ENCODE measurements around the gene SGCA.
A peak's percentile ranks its signal among the peaks of the same experiment; 100 is the strongest.

SGCA gene

GRCh38 chr17:50165867-50166517 lies at the start of gene SGCA:
Gene SGCA, plus strand, starts transcription at chr17:50166005. Its CDS starts 36 bp downstream, at chr17:50166041.
- DNase-seq (ENCODE audit: low read depth in 2 of 2, low spot score in 1 of 2): no peak

GRCh38 chr17:50117202-50118051 lies 48.4 kb upstream of the SGCA start:
- DNase-seq (ENCODE audit: low read depth in 2 of 2, low spot score in 1 of 2): peak in 1 of 2 donors; percentile 34

GRCh38 chr17:50118076-50118827 lies 47.6 kb upstream of the SGCA start:
- DNase-seq (ENCODE audit: low read depth in 2 of 2, low spot score in 1 of 2): no peak

GRCh38 chr17:50118828-50119218 lies 47.0 kb upstream of the SGCA start:
- no peak for DNase-seq (ENCODE audit: low read depth in 2 of 2, low spot score in 1 of 2)

DNA sequence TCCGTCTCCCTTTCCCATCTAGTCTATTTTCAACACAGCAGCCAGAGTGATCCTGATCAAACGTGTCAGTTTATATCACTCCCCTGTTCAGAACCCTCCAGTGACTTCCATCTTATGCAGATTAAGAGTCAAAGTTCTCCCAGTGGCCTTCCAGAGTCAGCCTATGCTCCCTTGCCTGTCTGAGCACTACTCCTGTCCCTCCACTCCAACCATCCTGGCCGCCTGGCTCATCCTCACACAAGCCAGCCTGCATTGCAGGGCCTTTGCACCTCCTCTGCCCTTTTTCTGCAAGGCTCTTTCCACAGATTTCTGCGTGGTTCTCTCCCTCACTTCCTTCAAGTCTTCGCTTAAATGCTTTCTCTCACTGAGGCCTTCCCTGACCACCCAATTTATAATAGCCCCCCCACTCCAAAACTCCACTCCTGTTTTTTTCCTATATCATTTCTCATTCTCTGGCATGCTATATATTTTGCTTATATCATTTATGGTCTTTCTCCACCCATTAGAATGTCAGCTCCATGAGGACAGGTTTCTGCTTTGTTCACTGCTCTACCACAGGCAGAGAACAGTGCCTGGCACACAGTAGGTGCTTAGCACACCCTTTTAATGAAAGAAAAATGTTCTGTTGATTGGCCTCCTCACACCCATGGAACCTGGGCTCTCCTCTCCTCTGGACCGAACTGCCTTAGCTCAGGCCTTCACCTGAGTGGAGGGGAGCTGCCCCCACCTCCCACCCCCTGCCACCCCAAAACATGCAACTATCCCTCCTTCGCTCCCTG lies 45.1 kb upstream of the SGCA start:
- no peak for DNase-seq (ENCODE audit: low read depth in 2 of 2, low spot score in 1 of 2)

GRCh38 chr17:50122945-50123344 lies 42.9 kb upstream of the SGCA start:
- DNase-seq (ENCODE audit: low read depth in 2 of 2, low spot score in 1 of 2): no peak

DNA sequence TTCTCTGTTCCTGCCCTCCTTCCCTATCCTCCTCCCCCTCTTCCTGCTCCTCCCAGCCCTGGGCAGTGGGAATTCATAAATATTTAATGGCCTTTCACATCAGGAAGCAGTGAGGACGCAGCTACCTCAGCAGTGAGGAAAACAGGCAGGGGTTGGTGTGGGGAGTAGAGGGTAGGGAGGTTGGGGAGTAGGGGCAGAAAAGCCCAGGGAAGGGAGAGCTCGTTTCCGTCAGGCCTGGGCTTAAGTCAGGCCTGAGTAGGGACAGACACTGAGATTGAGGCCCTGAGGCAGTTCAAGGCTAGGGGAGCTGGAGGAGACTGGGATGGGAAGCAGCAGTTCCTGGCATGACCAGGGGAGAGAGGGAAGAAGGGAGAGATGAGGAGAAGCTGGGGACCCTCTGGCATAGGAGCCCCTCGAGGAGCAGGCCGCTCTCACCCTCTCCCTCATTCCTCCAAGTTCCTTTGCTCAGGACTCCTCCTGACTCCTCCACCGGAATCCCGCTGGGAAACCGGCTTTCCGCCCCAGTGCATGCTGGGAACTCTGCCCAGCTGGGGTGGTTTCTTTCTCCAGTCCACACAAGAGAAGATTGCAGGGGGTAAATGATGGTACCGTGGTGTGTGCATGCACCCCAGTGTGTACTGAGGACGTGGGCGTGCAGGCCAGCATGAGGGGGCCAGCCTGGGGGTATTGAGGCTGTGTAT lies 42.0 kb upstream of the SGCA start:
- no peak for DNase-seq (ENCODE audit: low read depth in 2 of 2, low spot score in 1 of 2)

DNA sequence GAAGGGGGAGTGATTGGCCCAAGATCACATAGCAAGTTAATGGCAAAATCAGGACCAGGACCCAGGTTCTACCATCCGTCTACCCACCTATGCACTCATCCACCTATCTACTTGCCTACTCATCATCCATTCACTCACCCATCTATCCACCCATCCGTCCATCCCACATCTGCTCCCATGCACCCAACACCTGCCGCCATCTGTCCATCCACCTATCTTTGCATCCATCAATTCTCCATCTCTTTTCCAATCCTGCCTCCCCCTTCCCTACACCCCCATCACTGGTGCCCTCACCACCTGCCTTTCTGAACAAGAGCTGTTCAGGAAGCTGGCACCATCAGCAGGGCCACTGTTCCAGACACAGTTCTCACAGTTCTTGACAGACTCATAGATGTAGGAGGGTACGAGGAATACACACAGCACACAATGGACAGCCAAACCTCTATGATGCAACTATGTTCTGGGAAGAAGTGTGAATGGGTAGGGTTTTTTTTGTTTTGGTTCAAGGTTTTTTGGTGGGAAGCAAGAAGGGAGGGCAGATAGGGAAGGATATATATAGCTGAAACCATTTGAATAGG lies 40.3 kb upstream of the SGCA start:
- no peak for DNase-seq (ENCODE audit: low read depth in 2 of 2, low spot score in 1 of 2)

DNA sequence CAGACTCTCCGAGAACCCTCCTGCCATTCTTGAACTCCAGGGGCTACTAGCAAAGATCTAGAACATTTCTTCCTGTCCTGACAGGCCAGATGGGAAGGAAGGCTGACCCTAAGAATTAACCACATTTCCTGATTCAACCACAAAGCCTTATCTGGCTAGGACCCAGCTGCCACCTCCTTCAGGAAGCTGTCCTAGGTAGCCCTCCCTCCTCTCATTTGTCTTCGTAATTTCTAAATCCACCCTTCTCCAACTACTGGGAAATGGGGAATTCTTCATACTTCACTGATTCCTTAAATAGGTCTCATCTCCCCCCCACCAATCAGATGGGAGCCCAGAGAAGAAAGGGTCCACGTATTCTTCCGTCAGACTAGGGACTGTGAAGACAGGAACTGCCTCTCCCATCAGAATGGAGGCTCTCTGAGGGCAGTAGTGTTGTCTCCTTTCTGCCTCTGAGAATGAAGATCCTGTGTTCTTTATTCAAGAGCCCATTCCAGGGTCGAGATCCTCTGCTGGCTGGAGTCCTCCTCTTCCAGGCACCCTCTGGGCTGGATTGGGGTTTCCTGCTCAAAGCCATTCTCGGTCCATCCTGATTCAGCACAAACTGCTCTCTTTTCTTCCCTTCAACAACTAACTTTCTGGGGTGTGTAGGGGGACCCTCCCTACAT lies 38.0 kb upstream of the SGCA start:
- DNase-seq (ENCODE audit: low read depth in 2 of 2, low spot score in 1 of 2): no peak

- no peak for DNase-seq (ENCODE audit: low read depth in 2 of 2, low spot score in 1 of 2)
These were observed 37.1 kb upstream of the SGCA start for GRCh38 chr17:50128441-50129352.

- no peak for DNase-seq (ENCODE audit: low read depth in 2 of 2, low spot score in 1 of 2)
These were observed 36.5 kb upstream of the SGCA start for GRCh38 chr17:50129353-50129727.

DNA sequence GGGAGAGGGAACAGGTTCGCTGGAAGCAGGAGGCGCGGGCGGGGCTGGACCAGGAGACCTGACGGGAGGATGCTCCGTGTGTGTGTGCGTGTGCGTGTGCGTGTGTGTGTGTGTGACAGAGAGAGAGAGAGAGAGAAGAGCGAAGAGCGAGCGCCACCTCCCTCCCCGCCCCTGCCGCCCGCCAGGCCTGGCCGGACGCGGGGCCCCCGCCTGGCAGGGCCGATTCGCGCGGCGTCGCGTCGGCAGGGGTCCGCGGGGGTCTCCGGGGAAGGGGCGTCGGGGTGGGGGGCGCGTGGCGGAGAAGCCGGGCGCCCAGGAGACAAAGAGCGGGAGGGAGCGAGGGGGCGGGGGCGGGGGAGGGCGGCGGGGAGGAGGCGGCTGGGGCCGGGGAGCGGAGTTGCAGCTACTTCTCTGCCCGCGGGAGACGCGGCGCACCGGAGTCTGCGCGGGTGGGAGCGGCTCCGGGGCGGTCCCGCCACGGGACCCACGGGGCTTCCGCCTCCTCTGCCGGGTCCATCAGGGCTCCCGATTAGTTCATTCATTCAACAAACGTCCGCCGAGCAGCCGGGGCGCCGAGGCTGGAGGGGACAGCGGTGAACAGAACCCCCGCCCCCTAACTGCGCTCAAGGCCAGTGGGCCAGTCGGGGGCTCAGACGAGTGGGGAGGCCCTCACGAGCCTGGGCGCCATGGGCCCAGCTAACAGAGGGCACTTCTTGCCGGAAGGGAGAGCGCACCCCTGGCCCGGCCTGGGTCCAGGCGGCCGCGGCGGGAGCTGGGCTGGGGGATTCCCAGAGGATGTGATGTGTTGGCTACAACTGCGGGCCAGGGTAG lies 35.9 kb upstream of the SGCA start, which contains the start of gene SAMD14:
SAMD14 (minus strand) TSS at position 433 of the 831 bp plus-strand sequence. CDS start 5,201 bp downstream, outside the sequence.
- no peak for DNase-seq (ENCODE audit: low read depth in 2 of 2, low spot score in 1 of 2)

DNA sequence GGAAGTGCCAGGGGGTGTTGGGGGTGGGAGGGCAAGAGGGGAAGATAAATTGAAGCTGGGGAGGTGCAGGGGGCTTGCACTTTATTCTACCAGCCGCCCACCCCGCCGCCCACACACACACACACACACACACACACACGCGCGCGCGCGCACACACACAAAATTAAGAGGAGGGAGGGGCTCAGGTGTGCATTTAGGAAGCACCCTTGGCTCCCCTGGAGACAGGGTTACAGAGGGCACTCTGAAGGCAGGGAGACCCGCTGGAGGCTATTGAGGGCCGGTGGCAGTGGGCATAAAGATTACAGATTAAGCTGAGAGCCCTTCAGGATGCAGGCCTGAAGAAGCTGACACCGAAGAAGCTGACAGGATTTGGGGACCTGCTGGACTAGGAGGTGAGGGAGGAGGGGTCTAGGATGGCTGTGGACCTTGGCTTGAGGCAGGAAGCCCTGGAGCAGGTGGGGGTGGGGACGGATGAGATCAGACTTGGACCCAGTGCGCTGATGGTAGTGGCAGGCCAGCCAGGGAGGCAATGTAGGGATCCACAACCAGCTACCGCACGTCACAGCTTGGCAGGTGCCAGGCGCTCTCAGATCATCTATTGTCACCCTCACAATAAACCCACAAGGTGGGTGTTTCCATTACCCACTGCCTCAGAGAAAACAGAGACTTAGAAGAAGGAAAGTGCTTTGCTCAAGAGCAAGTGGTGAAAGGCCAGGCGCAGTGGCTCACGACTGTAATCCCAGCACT lies 35.1 kb upstream of the SGCA start:
- DNase-seq (ENCODE audit: low read depth in 2 of 2, low spot score in 1 of 2): no peak

DNA sequence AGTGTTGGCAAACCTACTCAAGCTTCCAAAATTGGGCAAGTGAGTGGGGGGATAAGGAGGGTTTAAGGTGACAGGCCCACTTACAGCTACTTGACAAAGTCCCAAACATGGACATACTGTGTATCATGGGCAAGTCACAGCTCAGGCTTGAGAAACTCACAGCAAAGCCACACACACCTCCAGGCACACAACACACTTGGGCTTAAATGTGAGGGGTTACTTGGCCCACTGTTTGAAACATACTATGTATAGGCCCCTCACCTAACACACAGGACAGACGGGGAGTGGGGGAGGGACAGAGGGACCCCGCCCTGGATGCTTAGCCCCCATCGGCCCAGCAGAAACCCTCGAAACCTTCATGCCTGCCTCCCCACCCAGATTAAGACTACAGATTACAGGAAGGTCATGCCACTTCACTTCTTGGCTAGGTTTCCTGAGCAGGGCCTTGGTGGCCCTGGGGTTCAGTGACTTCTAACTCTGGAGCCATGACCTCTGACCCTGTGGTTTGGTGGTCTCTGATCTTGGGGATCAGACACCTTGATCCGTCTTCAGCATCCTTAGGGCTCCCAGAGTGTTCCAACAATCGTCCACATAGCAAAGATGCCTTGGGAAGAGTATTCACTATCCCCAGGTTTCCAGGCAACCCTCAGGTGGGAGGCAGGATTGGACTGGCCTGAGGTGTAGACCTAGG lies 33.6 kb upstream of the SGCA start:
- no peak for DNase-seq (ENCODE audit: low read depth in 2 of 2, low spot score in 1 of 2)

- DNase-seq (ENCODE audit: low read depth in 2 of 2, low spot score in 1 of 2): no peak
These were observed 32.6 kb upstream of the SGCA start for GRCh38 chr17:50133028-50133768.

- DNase-seq (ENCODE audit: low read depth in 2 of 2, low spot score in 1 of 2): no peak
These were observed 32.1 kb upstream of the SGCA start for GRCh38 chr17:50133769-50134099.

Data from stimulated activated CD8-positive, alpha-beta memory T cell treated with anti-CD3 and anti-CD28 coated beads, Interleukin-4, amount 100 ng/mL, for 4 hours (primary cell).